Sigmoid colon (tissue), 3 donors: ENCODE data around the gene XKR3.
"Not testable (repeated sequence)": the region's sequence is repeated elsewhere in the genome, so short reads cannot be mapped to it uniquely, and the experiment has no call there.

Experiments
- POLR2A ChIP-seq, 2 donors: fragments of 450-650 bp; IDR thresholded peaks; one replicate each; pipeline ENCODE4 v1.6.1; 2016; ENCODE audit warnings: antibody characterized with exemption in 2 of 2, mild to moderate bottlenecking in 2 of 2, moderate library complexity in 2 of 2
- TF ChIP-seq, protein P1 (sequence below), 4 experiments: fragments of 450-650 bp in 3 of 4; fragments of 200-600 bp in 1 of 4; IDR thresholded peaks; one replicate each; pipeline ENCODE4 v1.5.1; 2016 to 2019; ENCODE audit warnings: antibody characterized with exemption in 4 of 4, mild to moderate bottlenecking in 3 of 4, moderate library complexity in 2 of 4

DNA sequence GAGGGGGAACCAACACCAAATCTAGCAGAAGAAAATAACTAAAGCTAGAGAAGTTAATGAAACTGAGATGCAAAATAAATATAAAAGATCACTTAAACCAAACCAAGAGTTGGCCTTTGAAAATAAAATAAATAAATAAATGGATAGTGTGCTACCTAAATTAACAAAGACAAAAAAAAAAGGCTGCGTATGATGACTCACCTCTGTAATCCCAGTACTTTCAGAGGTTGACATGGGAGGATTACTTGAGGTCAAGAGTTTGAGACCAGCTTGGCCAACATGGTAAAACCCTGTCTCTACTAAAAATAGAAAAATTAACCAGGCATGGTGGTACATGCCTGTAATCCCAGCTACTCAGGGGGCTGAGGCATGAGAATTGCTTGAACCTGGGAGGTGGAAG lies 29.7 kb downstream of the XKR3 start:
- TF ChIP-seq, protein P1, sequence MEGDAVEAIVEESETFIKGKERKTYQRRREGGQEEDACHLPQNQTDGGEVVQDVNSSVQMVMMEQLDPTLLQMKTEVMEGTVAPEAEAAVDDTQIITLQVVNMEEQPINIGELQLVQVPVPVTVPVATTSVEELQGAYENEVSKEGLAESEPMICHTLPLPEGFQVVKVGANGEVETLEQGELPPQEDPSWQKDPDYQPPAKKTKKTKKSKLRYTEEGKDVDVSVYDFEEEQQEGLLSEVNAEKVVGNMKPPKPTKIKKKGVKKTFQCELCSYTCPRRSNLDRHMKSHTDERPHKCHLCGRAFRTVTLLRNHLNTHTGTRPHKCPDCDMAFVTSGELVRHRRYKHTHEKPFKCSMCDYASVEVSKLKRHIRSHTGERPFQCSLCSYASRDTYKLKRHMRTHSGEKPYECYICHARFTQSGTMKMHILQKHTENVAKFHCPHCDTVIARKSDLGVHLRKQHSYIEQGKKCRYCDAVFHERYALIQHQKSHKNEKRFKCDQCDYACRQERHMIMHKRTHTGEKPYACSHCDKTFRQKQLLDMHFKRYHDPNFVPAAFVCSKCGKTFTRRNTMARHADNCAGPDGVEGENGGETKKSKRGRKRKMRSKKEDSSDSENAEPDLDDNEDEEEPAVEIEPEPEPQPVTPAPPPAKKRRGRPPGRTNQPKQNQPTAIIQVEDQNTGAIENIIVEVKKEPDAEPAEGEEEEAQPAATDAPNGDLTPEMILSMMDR (IDR thresholded peaks at IDR 0.05) = not testable (repeated sequence)
- TF ChIP-seq POLR2A (IDR thresholded peaks at IDR 0.05) = not testable (repeated sequence)
